ENCODE results near the gene G3BP1.

- TF ChIP-seq, protein P1, sequence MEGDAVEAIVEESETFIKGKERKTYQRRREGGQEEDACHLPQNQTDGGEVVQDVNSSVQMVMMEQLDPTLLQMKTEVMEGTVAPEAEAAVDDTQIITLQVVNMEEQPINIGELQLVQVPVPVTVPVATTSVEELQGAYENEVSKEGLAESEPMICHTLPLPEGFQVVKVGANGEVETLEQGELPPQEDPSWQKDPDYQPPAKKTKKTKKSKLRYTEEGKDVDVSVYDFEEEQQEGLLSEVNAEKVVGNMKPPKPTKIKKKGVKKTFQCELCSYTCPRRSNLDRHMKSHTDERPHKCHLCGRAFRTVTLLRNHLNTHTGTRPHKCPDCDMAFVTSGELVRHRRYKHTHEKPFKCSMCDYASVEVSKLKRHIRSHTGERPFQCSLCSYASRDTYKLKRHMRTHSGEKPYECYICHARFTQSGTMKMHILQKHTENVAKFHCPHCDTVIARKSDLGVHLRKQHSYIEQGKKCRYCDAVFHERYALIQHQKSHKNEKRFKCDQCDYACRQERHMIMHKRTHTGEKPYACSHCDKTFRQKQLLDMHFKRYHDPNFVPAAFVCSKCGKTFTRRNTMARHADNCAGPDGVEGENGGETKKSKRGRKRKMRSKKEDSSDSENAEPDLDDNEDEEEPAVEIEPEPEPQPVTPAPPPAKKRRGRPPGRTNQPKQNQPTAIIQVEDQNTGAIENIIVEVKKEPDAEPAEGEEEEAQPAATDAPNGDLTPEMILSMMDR (conservative IDR thresholded peaks at IDR 0.05; ENCODE audit: low read length) = no peak
- no peak for TF ChIP-seq EZH2phosphoT487 (IDR thresholded peaks at IDR 0.05; ENCODE audit: borderline replicate concordance, low read depth, low read length)
These were observed 85.1 kb downstream of the G3BP1 start for GRCh38 chr5:151856861-151857260.

Measured in OCI-LY7 (cell line).